Neural progenitor cell (in vitro differentiated cells): Measurements from ENCODE around the gene SYT1.

Experiments
- CTCF ChIP-seq: fragments of 200-600 bp; sonication (generic); IDR thresholded peaks from 2 replicates; pipeline ENCODE4 v1.5.1; 2017; ENCODE audit warnings: antibody characterized with exemption, mild to moderate bottlenecking
- EZH2 ChIP-seq: fragments of 200-600 bp; sonication (generic); IDR thresholded peaks from 2 replicates; pipeline ENCODE4 v1.6.1; 2017; ENCODE audit warnings: antibody characterized with exemption, mild to moderate bottlenecking, moderate library complexity
- EZH2phosphoT487 ChIP-seq: fragments of 200-600 bp; sonication (generic); IDR thresholded peaks from 2 replicates; pipeline ENCODE4 v1.6.1; 2017; ENCODE audit warnings: antibody characterized with exemption

GRCh38 chr12:78881685-78882084 is 17.1 kb downstream of the SYT1 start:
- TF ChIP-seq CTCF (no peak), EZH2 (no peak), EZH2phosphoT487 (no peak)
